ENCODE results near the gene OPA3. TPM values are rescaled to one million over a fixed set of nuclear protein-coding genes. Genes with fewer than 3 reads are reported as not detected.
A peak's percentile ranks its signal among the peaks of the same experiment; 100 is the strongest.

The OPA3 gene
- total and polyA plus RNA-seq, 11 donors, result 13.1 to 30.4 (median 22.3) TPM

DNA sequence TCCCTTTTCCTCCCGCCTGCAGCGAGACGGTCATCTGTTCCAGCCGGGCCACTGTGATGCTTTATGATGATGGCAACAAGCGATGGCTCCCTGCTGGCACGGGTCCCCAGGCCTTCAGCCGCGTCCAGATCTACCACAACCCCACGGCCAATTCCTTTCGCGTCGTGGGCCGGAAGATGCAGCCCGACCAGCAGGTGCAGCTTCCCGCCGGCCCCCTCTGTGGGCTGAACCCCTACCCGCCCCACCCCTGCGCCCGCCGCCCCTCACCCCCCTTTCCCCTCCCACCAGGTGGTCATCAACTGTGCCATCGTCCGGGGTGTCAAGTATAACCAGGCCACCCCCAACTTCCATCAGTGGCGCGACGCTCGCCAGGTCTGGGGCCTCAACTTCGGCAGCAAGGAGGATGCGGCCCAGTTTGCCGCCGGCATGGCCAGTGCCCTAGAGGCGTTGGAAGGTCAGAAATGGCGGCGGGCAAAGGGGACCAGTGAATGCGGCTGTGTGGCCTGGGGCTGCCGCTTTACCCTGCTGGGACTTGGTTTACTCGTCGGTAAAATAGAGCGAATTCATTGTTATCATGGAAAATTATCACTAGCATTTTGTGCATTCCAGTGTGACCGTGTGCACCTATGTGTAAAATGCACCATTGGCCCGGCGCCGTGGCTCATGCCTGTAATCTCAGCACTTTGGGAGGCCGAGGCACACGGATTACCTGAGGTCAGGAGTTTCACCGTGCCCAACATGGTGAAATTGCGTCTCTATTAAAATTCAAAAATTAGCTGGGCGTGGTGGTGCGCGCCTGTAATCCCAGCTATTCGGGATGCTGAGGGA is 66.7 kb downstream of the OPA3 start:
- DNase-seq, result peak in 2 of 5 donors; percentile 15 to 47

DNA sequence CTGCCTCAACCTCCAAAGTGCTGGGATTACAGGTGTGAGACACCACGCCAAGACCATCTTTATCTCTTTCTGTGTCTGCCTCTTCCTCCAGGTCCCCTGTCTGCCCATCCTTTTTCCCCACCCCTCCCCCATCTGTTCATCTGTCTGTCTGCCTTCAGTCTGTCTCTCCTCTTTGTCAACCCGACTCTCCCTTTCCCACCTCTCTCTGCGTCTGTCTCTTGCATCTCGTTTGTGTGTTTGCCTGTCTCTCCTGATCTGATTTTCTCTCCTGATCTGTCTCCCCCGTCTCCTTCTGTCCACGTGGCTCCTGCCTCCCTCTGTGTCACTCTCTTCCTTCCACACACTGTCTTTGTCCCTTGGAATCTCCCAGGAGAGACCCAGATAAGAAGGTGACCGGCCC is 67.4 kb downstream of the OPA3 start:
- H3K4me1 ChIP-seq, result peaks cover 9 to 61% (median 27%) of the 10 kb centered on the region in 12 donors
- no peaks in the 10 kb centered on the region for H3K27me3 ChIP-seq
- TF ChIP-seq, protein P1, sequence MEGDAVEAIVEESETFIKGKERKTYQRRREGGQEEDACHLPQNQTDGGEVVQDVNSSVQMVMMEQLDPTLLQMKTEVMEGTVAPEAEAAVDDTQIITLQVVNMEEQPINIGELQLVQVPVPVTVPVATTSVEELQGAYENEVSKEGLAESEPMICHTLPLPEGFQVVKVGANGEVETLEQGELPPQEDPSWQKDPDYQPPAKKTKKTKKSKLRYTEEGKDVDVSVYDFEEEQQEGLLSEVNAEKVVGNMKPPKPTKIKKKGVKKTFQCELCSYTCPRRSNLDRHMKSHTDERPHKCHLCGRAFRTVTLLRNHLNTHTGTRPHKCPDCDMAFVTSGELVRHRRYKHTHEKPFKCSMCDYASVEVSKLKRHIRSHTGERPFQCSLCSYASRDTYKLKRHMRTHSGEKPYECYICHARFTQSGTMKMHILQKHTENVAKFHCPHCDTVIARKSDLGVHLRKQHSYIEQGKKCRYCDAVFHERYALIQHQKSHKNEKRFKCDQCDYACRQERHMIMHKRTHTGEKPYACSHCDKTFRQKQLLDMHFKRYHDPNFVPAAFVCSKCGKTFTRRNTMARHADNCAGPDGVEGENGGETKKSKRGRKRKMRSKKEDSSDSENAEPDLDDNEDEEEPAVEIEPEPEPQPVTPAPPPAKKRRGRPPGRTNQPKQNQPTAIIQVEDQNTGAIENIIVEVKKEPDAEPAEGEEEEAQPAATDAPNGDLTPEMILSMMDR (IDR thresholded peaks at IDR 0.05), result no peak
- no peak for TF ChIP-seq POLR2A (IDR thresholded peaks at IDR 0.05)
- peaks cover 0 to 60% (median 47%) of the 10 kb centered on the region in 9 donors for H3K36me3 ChIP-seq
- ATAC-seq (no peak), DNase-seq (no peak)
- WGBS, 4 donors, result 46 to 59% (median 49%) methylated on average over 7 of the region's 7 CpGs
- no peak overlapping the region for H3K27ac ChIP-seq
- intact Hi-C loops (cut with DNase I), result no loop called here
- H3K9me3 ChIP-seq, result no peaks in the 10 kb centered on the region
- H3K4me3 ChIP-seq, result no peak overlapping the region

More for the DNA sequence above, 66.7 kb downstream of the OPA3 start:
- H3K27ac ChIP-seq, result no peak overlapping the region
- intact Hi-C loops (cut with DNase I), result no loop called here
- H3K4me3 ChIP-seq, result no peak overlapping the region
- no peaks in the 10 kb centered on the region for H3K27me3 ChIP-seq
- 83 to 87% (median 84%) methylated on average over 44 to 50 of the region's 50 CpGs for WGBS, 4 donors
- peaks cover 9 to 59% (median 27%) of the 10 kb centered on the region in 12 donors for H3K4me1 ChIP-seq
- no peak for TF ChIP-seq POLR2A (IDR thresholded peaks at IDR 0.05)
- TF ChIP-seq, protein P1 (IDR thresholded peaks at IDR 0.05), result no peak
- peaks cover 0 to 66% (median 52%) of the 10 kb centered on the region in 9 donors for H3K36me3 ChIP-seq
- ATAC-seq, result no peak
- H3K9me3 ChIP-seq, result no peaks in the 10 kb centered on the region

- WGBS, 4 donors, result 70 to 75% (median 71%) methylated on average over 7 to 9 of the region's 9 CpGs
- Histone ChIP-seq H3K36me3 (peaks cover 0 to 49% (median 33%) of the 10 kb centered on the region in 9 donors), H3K27me3 (no peaks in the 10 kb centered on the region), H3K9me3 (no peaks in the 10 kb centered on the region), H3K4me1 (peaks cover 9 to 67% (median 32%) of the 10 kb centered on the region in 12 donors), H3K4me3 (peak overlapping the region in 1 of 12 donors; percentile 21), H3K27ac (peak overlapping the region in 11 of 12 donors; percentile 34 to 93 (median 77))
- ATAC-seq (peak in 3 of 4 donors; percentile 13 to 31 (median 18)), DNase-seq (peak in 1 of 5 donors; percentile 44)
- TF ChIP-seq, protein P1 (IDR thresholded peaks at IDR 0.05), result no peak
- no peak for TF ChIP-seq POLR2A (IDR thresholded peaks at IDR 0.05)
- intact Hi-C loops (cut with DNase I), result no loop called here
These were observed 68.7 kb downstream of the OPA3 start for GRCh38 chr19:45515807-45516401.

DNA sequence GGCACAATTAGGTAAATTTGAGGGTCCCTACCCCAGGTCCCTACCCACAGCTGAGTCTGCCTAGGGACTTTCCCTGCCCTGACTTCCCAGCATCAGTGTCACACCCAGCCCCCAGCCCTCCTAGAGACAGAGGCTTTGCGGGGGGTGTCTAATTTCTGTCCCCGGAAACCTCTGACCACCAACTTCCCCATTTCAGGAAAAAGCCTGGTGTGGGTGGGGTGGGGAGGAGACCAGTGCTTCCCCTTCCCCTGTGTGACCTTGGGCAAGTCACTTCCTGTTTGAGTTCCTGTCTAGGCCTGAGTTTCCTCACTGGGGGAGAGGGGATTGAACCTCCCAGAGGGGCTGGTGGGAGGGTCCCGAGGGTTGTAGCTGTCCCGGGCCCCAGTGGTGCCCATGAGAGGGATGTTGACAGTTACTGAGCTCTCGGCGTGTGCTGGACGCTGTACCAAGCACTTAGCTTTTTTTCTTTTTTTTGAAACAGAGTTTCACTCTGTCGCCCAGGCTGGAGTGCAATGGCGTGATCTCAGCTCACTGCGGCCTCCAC is 69.4 kb downstream of the OPA3 start:
- H3K36me3 ChIP-seq, result peaks cover 0 to 49% (median 26%) of the 10 kb centered on the region in 9 donors
- WGBS, 4 donors, result 50 to 75% (median 62%) methylated on average over 10 of the region's 10 CpGs
- no peak for TF ChIP-seq POLR2A (IDR thresholded peaks at IDR 0.05)
- TF ChIP-seq, protein P1 (IDR thresholded peaks at IDR 0.05), result no peak

More for the DNA sequence above, 69.4 kb downstream of the OPA3 start:
- ATAC-seq (peak; percentile 26 to 81 (median 66)), DNase-seq (peak in 4 of 5 donors; percentile 68 to 75 (median 70))
- Histone ChIP-seq H3K27me3 (no peaks in the 10 kb centered on the region), H3K27ac (peak overlapping the region in 11 of 12 donors; percentile 6 to 93 (median 77)), H3K4me3 (peak overlapping the region in 2 of 12 donors; percentile 12 to 21), H3K9me3 (no peaks in the 10 kb centered on the region), H3K4me1 (peaks cover 9 to 69% (median 39%) of the 10 kb centered on the region in 12 donors)
- intact Hi-C loops (cut with DNase I), result no loop called here

Measured in heart left ventricle (tissue), 16 donors.